IMR-90 (cell line): ENCODE data around the gene CHRNG.

Source experiments
- BHLHE40 ChIP-seq: fragments of 150-350 bp; IDR thresholded peaks from 2 replicates; pipeline ENCODE4 v1.6.1; 2016; ENCODE audit warnings: mild to moderate bottlenecking, low read depth, low read length
- CEBPB ChIP-seq: IDR thresholded peaks from 2 replicates; pipeline ENCODE4 v1.6.1; 2012; ENCODE audit warnings: low read depth, low read length, improper control_type of control experiment
- CHD1 ChIP-seq: IDR thresholded peaks from 2 replicates; pipeline ENCODE4 v1.6.1; 2012; ENCODE audit warnings: low read depth, low read length, improper control_type of control experiment
- CTCF ChIP-seq: conservative IDR thresholded peaks from 2 replicates; pipeline ENCODE4 v1.5.1; 2012; ENCODE audit warnings: mild to moderate bottlenecking, low read depth, low read length, improper control_type of control experiment
- MAFK ChIP-seq: IDR thresholded peaks from 2 replicates; pipeline ENCODE4 v1.6.1; 2012; ENCODE audit warnings: low read depth, low read length, improper control_type of control experiment
- MAZ ChIP-seq: IDR thresholded peaks from 2 replicates; pipeline ENCODE4 v1.6.1; 2012; ENCODE audit warnings: low read depth, mild to moderate bottlenecking, low read length, improper control_type of control experiment, moderate library complexity, borderline replicate concordance
- MXI1 ChIP-seq: IDR thresholded peaks from 2 replicates; pipeline ENCODE4 v1.6.1; 2012; ENCODE audit warnings: low read depth, mild to moderate bottlenecking, low read length, moderate library complexity, borderline replicate concordance
- NFE2L2 ChIP-seq: fragments of 150-350 bp; IDR thresholded peaks from 2 replicates; pipeline ENCODE4 v1.6.1; 2016; ENCODE audit warnings: low read depth, mild to moderate bottlenecking, low read length
- POLR2A ChIP-seq: IDR thresholded peaks from 2 replicates; pipeline ENCODE4 v1.6.1; 2012; ENCODE audit warnings: mild to moderate bottlenecking, low read depth, low read length
- RAD21 ChIP-seq: IDR thresholded peaks from 2 replicates; pipeline ENCODE4 v1.6.1; 2012; ENCODE audit warnings: low read length, improper control_type of control experiment
- RCOR1 ChIP-seq: IDR thresholded peaks from 2 replicates; pipeline ENCODE4 v1.6.1; 2012; ENCODE audit warnings: mild to moderate bottlenecking, low read length, improper control_type of control experiment; ENCODE audit not compliant: insufficient replicate concordance
- RFX5 ChIP-seq: IDR thresholded peaks from 2 replicates; pipeline ENCODE4 v1.8.0; 2012; ENCODE audit warnings: low read depth, mild to moderate bottlenecking, low read length, moderate library complexity
- USF2 ChIP-seq: fragments of 150-350 bp; IDR thresholded peaks from 2 replicates; pipeline ENCODE4 v1.6.1; 2017; ENCODE audit warnings: mild to moderate bottlenecking, antibody characterized with exemption, low read length, low read depth

GRCh38 chr2:232520489-232520888, 19.0 kb upstream of the CHRNG start:
- TF ChIP-seq POLR2A (no peak), NFE2L2 (no peak), CTCF (no peak), MXI1 (no peak), USF2 (no peak), RAD21 (no peak), MAFK (no peak), MAZ (no peak), CEBPB (no peak), RFX5 (no peak), CHD1 (no peak), RCOR1 (no peak), BHLHE40 (no peak)
